Thoracic aorta (tissue), 2 donors: ENCODE measurements around the gene B9D1. TPM values are rescaled to one million over a fixed set of nuclear protein-coding genes. Genes with fewer than 3 reads are reported as not detected.

ENCODE experiments used
- ATAC-seq: fragments of 150-250 bp; one replicate; pipeline ENCODE4 v1.8.0; 2017; ENCODE audit warnings: low read depth; ENCODE audit not compliant: insufficient number of reproducible peaks, low FRiP score
- DNase-seq: peaks from one replicate; pipeline ENCODE4 v3.0.0-alpha.2; 2020; ENCODE audit warnings: low spot score
- H3K27ac ChIP-seq, 2 donors: fragments of 200-600 bp; sonication (generic); 1 replicate in 1 of 2; 2 replicates in 1 of 2; pipeline ENCODE4 v1.5.1; 2016; ENCODE audit warnings: mild to moderate bottlenecking in 2 of 2, moderate library complexity in 2 of 2
- H3K27me3 ChIP-seq: fragments of 200-600 bp; sonication (generic); replicated peaks from 2 replicates; pipeline ENCODE4 v1.6.0; 2016; ENCODE audit warnings: mild to moderate bottlenecking; ENCODE audit not compliant: insufficient read depth
- H3K36me3 ChIP-seq: fragments of 200-600 bp; sonication (generic); one replicate; pipeline ENCODE4 v1.5.1; 2016
- H3K4me1 ChIP-seq, 2 donors: fragments of 200-600 bp; sonication (generic); 1 replicate in 1 of 2; 2 replicates in 1 of 2; pipeline versions ENCODE4 v1.5.1 to v1.6.0; 2016; ENCODE audit warnings: low read depth in 2 of 2, mild to moderate bottlenecking in 1 of 2; ENCODE audit not compliant: control insufficient read depth in 1 of 2
- H3K4me3 ChIP-seq: fragments of 200-600 bp; sonication (generic); 2 replicates; pipeline ENCODE4 v1.5.1; 2016; ENCODE audit warnings: mild to moderate bottlenecking
- H3K9me3 ChIP-seq: fragments of 200-600 bp; sonication (generic); 2 replicates; pipeline ENCODE4 v1.5.1; 2016
- CTCF ChIP-seq: fragments of 200-600 bp; sonication (generic); IDR thresholded peaks from one replicate; pipeline ENCODE4 v1.5.1; 2019; ENCODE audit warnings: antibody characterized with exemption
- total RNA-seq, 2 donors: library from RNA; depleted of rRNA; stranded (reverse); fragments of >200 nt; gene quantifications; one replicate each; pipeline versions ENCODE4 v1.1.0 to v1.2.3, GENCODE V29; 2016

B9D1 gene
- total RNA-seq, 2 donors from 2014 or later, result 6.3 to 33.4 TPM

- no peaks in the 10 kb centered on the region for H3K9me3 ChIP-seq
- H3K4me3 ChIP-seq, result no peak overlapping the region
- TF ChIP-seq CTCF, result no peak
- H3K36me3 ChIP-seq, result no peaks in the 10 kb centered on the region
- H3K4me1 ChIP-seq, result peaks cover 0 to 8% of the 10 kb centered on the region in 2 donors
- DNase-seq, result no peak
- no peak for ATAC-seq
- no peak overlapping the region for H3K27ac ChIP-seq
- H3K27me3 ChIP-seq, result no peaks in the 10 kb centered on the region
Observed at GRCh38 chr17:19364699-19365498, 2.4 kb upstream of the B9D1 start.

- ATAC-seq (no peak), DNase-seq (no peak)
- H3K27ac ChIP-seq, result no peak overlapping the region
- no peaks in the 10 kb centered on the region for H3K9me3 ChIP-seq
- no peak for TF ChIP-seq CTCF
- no peaks in the 10 kb centered on the region for H3K27me3 ChIP-seq
- peaks cover 0 to 8% of the 10 kb centered on the region in 2 donors for H3K4me1 ChIP-seq
- H3K36me3 ChIP-seq, result no peaks in the 10 kb centered on the region
- H3K4me3 ChIP-seq, result no peak overlapping the region
Observed at GRCh38 chr17:19363460-19364035, 1.0 kb upstream of the B9D1 start.

- H3K36me3 ChIP-seq, result no peaks in the 10 kb centered on the region
- peaks cover 0 to 8% of the 10 kb centered on the region in 2 donors for H3K4me1 ChIP-seq
- H3K9me3 ChIP-seq, result no peaks in the 10 kb centered on the region
- TF ChIP-seq CTCF, result peak; percentile 11
- peak overlapping the region; percentile 88 for H3K4me3 ChIP-seq
- no peak for DNase-seq
- no peak for ATAC-seq
- no peaks in the 10 kb centered on the region for H3K27me3 ChIP-seq
- peak overlapping the region; percentile 47 to 70 for H3K27ac ChIP-seq
Observed at GRCh38 chr17:19363114-19363438, 553 bp upstream of the B9D1 start.

- no peak for TF ChIP-seq CTCF
- Histone ChIP-seq H3K36me3 (no peaks in the 10 kb centered on the region), H3K4me1 (peaks cover 0 to 8% of the 10 kb centered on the region in 2 donors), H3K4me3 (peak overlapping the region; percentile 88), H3K27me3 (no peaks in the 10 kb centered on the region), H3K9me3 (no peaks in the 10 kb centered on the region), H3K27ac (peak overlapping the region; percentile 47 to 70)
- no peak for DNase-seq
- ATAC-seq, result peak; percentile 1
Observed at GRCh38 chr17:19361944-19362276, 613 bp downstream of the B9D1 start.

- Histone ChIP-seq H3K27me3 (no peaks in the 10 kb centered on the region), H3K4me3 (no peak overlapping the region), H3K9me3 (no peaks in the 10 kb centered on the region), H3K4me1 (peaks cover 0 to 8% of the 10 kb centered on the region in 2 donors), H3K27ac (no peak overlapping the region), H3K36me3 (no peaks in the 10 kb centered on the region)
- no peak for TF ChIP-seq CTCF
- no peak for ATAC-seq
- no peak for DNase-seq
Observed at GRCh38 chr17:19361326-19361725, 1.2 kb downstream of the B9D1 start.
